Osteoblast (primary cell): ENCODE measurements around the gene CBLC. TPM values are rescaled to one million over a fixed set of nuclear protein-coding genes. Genes with fewer than 3 reads are reported as not detected.
A peak's percentile ranks its signal among the peaks of the same experiment; 100 is the strongest.

ENCODE experiments used
- DNase-seq: peaks from one replicate; pipeline ENCODE4 v3.0.0; 2011; ENCODE audit warnings: low spot score, mixed read lengths; ENCODE audit not compliant: insufficient read length; ENCODE audit errors: missing footprints
- H2AFZ ChIP-seq: 2 replicates; pipeline ENCODE4 v1.6.0; 2011; ENCODE audit warnings: mild to moderate bottlenecking, low read length
- H3K27ac ChIP-seq: 2 replicates; pipeline ENCODE4 v1.5.1; 2011; ENCODE audit warnings: mild to moderate bottlenecking, low read depth, low read length, moderate library complexity
- H3K27me3 ChIP-seq: 2 replicates; pipeline ENCODE4 v1.6.0; 2012; ENCODE audit warnings: mild to moderate bottlenecking, control low read depth, inconsistent platforms, low read length, moderate library complexity; ENCODE audit not compliant: insufficient read depth
- H3K36me3 ChIP-seq: 2 replicates; pipeline ENCODE4 v1.5.1; 2011; ENCODE audit warnings: mild to moderate bottlenecking, low read length, control low read depth, moderate library complexity; ENCODE audit not compliant: insufficient read depth
- H3K4me1 ChIP-seq: 2 replicates; pipeline ENCODE4 v1.5.1; 2011; ENCODE audit warnings: mild to moderate bottlenecking, low read length, control low read depth, moderate library complexity; ENCODE audit not compliant: insufficient read depth
- H3K4me2 ChIP-seq: 2 replicates; pipeline ENCODE4 v1.6.0; 2011; ENCODE audit warnings: mild to moderate bottlenecking, low read length; ENCODE audit not compliant: insufficient read depth
- H3K4me3 ChIP-seq: fragments of 200-600 bp; sonication (generic); 3 replicates; pipeline ENCODE4 v1.5.1; 2012; ENCODE audit warnings: mild to moderate bottlenecking, low read length, inconsistent platforms; ENCODE audit not compliant: insufficient read depth
- H3K79me2 ChIP-seq: 2 replicates; pipeline ENCODE4 v1.6.0; 2012; ENCODE audit warnings: mild to moderate bottlenecking, low read length, control low read depth, inconsistent platforms; ENCODE audit not compliant: insufficient read depth
- H3K9me3 ChIP-seq: 2 replicates; pipeline ENCODE4 v1.5.1; 2011; ENCODE audit warnings: low read depth, low read length, control low read depth
- H4K20me1 ChIP-seq: 2 replicates; pipeline ENCODE4 v1.6.0; 2012; ENCODE audit warnings: mild to moderate bottlenecking, low read length, control low read depth; ENCODE audit not compliant: insufficient read depth
- CTCF ChIP-seq: IDR thresholded peaks from 2 replicates; pipeline ENCODE4 v1.5.1; 2011; ENCODE audit warnings: mild to moderate bottlenecking, low read depth, low read length, moderate library complexity; ENCODE audit errors: extremely low read depth
- small RNA-seq: library from RNA; depleted of rRNA; stranded (forward); fragments of <200 nt; gene quantifications from one replicate; pipeline ENCODE3, GENCODE V24; 2012
- total RNA-seq: library from RNA; depleted of rRNA; stranded (reverse); fragments of >200 nt; gene quantifications from 2 replicates; pipeline ENCODE4 v1.2.3, GENCODE V29; 2012

The CBLC gene
- total RNA-seq, 1 donor, result not detected

- H3K4me1 ChIP-seq, result peaks cover 25% of the 10 kb centered on the region
- peaks cover 45% of the 10 kb centered on the region for H4K20me1 ChIP-seq
- DNase-seq, result peak; percentile 90
- H2AFZ ChIP-seq, result peak overlapping the region; percentile 42
- peak overlapping the region; percentile 94 for H3K27ac ChIP-seq
- H3K79me2 ChIP-seq, result peaks cover 68% of the 10 kb centered on the region
- peak overlapping the region; percentile 99 for H3K4me2 ChIP-seq
- no peaks in the 10 kb centered on the region for H3K9me3 ChIP-seq
- no peak for TF ChIP-seq CTCF
- no peaks in the 10 kb centered on the region for H3K27me3 ChIP-seq
- H3K4me3 ChIP-seq, result peak overlapping the region; percentile 98
- H3K36me3 ChIP-seq, result no peaks in the 10 kb centered on the region
Observed at GRCh38 chr19:44848036-44848811, 70.5 kb downstream of the CBLC start.

- H2AFZ ChIP-seq, result no peak overlapping the region
- H3K4me2 ChIP-seq, result peak overlapping the region; percentile 99
- H3K27me3 ChIP-seq, result no peaks in the 10 kb centered on the region
- TF ChIP-seq CTCF, result no peak
- peaks cover 49% of the 10 kb centered on the region for H4K20me1 ChIP-seq
- H3K36me3 ChIP-seq, result no peaks in the 10 kb centered on the region
- peaks cover 72% of the 10 kb centered on the region for H3K79me2 ChIP-seq
- H3K4me1 ChIP-seq, result peaks cover 25% of the 10 kb centered on the region
- DNase-seq, result no peak
- no peaks in the 10 kb centered on the region for H3K9me3 ChIP-seq
- peak overlapping the region; percentile 94 for H3K27ac ChIP-seq
- peak overlapping the region; percentile 98 for H3K4me3 ChIP-seq
Observed at GRCh38 chr19:44848812-44849447, 71.2 kb downstream of the CBLC start.

Small RNA genes lying within 50 kb of the gene (small RNA-seq; reads per million reads assigned to genes)
- gene RF00156, result not detected

Other genes with a start within 250 kb of the CBLC start
- gene CEACAM20, start 248.2 kb upstream of the CBLC start, total RNA-seq, result not detected in 2 replicates
- not detected in 2 replicates for gene IGSF23, start 164.3 kb upstream of the CBLC start, total RNA-seq
- 50.1 and 53.6 TPM in 2 replicates for gene PVR, start 134.0 kb upstream of the CBLC start, total RNA-seq
- 0.72 and 1.2 TPM in 2 replicates for gene CEACAM19, start 106.4 kb upstream of the CBLC start, total RNA-seq
- under 0.01 TPM in 1 of 2 replicates, not detected in the other for gene CEACAM16, start 78.7 kb upstream of the CBLC start, total RNA-seq
- gene BCL3, start 29.2 kb upstream of the CBLC start, total RNA-seq, result 6.5 and 7.2 TPM in 2 replicates
- 4.3 and 4.4 TPM in 2 replicates for gene BCAM, start 31.2 kb downstream of the CBLC start, total RNA-seq
- gene NECTIN2, start 68.4 kb downstream of the CBLC start, total RNA-seq, result 38.9 and 46.0 TPM in 2 replicates
- gene TOMM40, start 113.4 kb downstream of the CBLC start, total RNA-seq, result 28.3 and 31.8 TPM in 2 replicates
- gene APOE, start 127.9 kb downstream of the CBLC start, total RNA-seq, result 44.5 and 46.6 TPM in 2 replicates
- 1.2 and 1.4 TPM in 2 replicates for gene APOC1, start 136.7 kb downstream of the CBLC start, total RNA-seq
- gene APOC4, start 164.3 kb downstream of the CBLC start, total RNA-seq, result not detected in 2 replicates
- gene APOC2, start 168.2 kb downstream of the CBLC start, total RNA-seq, result not detected in 2 replicates
- 45.2 and 61.3 TPM in 2 replicates for gene CLPTM1, start 177.5 kb downstream of the CBLC start, total RNA-seq
- 8.5 and 9.8 TPM in 2 replicates for gene RELB, start 223.6 kb downstream of the CBLC start, total RNA-seq